ENCODE results near the gene APCDD1. TPM values are rescaled to one million over a fixed set of nuclear protein-coding genes. Genes with fewer than 3 reads are reported as not detected.
A peak's percentile ranks its signal among the peaks of the same experiment; 100 is the strongest.

APCDD1 gene
- total RNA-seq (not detected), polyA plus RNA-seq (not detected)

DNA sequence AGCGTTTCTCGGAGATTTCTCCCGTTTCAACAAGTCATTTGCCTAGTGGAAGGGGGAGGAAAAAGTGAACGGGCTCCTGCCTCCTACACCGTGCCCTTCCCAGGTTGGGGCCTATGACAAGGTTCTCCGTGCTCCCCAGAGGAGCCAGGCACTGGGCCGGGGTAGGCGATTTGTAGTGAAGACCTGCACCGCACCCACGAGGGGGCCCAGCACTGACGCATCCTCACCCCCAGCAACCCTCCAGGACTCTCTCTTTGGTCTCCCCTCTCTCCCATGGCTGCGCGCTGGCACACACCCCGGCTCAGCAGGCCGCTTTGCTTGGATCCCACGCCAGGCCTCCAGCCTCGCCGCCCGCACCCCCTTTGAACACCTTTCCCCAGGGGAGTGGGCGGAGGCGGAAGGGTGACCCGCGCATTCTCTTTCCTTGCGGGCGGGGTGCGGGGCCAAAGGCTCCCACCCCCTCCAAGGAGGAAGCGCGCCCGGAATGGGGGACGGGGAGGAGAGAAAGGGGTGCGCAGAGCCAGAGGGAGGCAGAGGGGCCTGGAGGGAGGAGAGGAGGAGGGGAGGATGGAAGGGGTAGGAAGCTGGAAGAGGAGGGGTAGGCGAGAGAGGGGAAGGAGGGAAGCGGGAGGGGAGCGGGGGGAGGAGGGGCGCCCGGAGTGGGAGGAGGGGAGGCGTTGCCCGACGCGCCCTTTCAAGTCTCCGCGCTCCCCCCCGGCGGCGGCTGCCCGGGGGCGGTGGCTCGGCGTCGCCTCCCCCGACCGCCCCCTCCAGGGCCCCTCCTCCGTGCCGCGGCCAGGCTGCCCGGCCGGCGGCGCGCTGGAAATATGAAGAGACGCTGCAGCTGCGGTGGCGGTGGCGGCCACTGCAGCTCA lies at the start of gene APCDD1:
APCDD1 (plus strand) TSS at position 830 of the 875 bp plus-strand sequence. CDS start 347 bp downstream, outside the sequence.
- POLR2A ChIA-PET: no interaction called here
- peaks cover 43 to 68% of the 10 kb centered on the region in 2 donors for H3K27me3 Mint-ChIP-seq
- Histone ChIP-seq H3K9me3 (ENCODE audit: low read length) (no peaks in the 10 kb centered on the region), H3K36me3 (ENCODE audit: insufficient read depth, low read length) (no peaks in the 10 kb centered on the region), H3K27me3 (ENCODE audit: insufficient read depth, low read length, poor library complexity, severe bottlenecking) (peaks cover 10% of the 10 kb centered on the region), H3K4me3 (ENCODE audit: low read length) (no peak within 1 kb of the TSS), H3K4me1 (ENCODE audit: insufficient read depth, low read length) (no peaks in the 10 kb centered on the region), H3K27ac (ENCODE audit: low read depth, low read length) (no peak within 1 kb of the TSS)
- H3K27ac Mint-ChIP-seq: peak within 1 kb of the TSS in 2 of 8 donors; percentile 36 to 84
- CTCF ChIA-PET: no interaction called here
- H3K36me3 Mint-ChIP-seq: no peaks in the 10 kb centered on the region
- no peak for DNase-seq
- peaks cover 1 to 5% (median 4%) of the 10 kb centered on the region in 3 donors for H3K4me1 Mint-ChIP-seq
- H3K9me3 Mint-ChIP-seq: peaks cover 0 to 4% (median 2%) of the 10 kb centered on the region in 5 donors
- peak within 1 kb of the TSS in 3 of 7 donors; percentile 22 to 45 (median 44) for H3K4me3 Mint-ChIP-seq

- Mint-ChIP-seq H3K27me3 (peaks cover 0 to 2% of the 10 kb centered on the region in 2 donors), H3K4me3 (no peak overlapping the region), H3K27ac (no peak overlapping the region), H3K36me3 (no peaks in the 10 kb centered on the region), H3K4me1 (no peaks in the 10 kb centered on the region), H3K9me3 (no peaks in the 10 kb centered on the region)
- Histone ChIP-seq H3K4me1 (ENCODE audit: insufficient read depth, low read length) (no peaks in the 10 kb centered on the region), H3K36me3 (ENCODE audit: insufficient read depth, low read length) (no peaks in the 10 kb centered on the region), H3K4me3 (ENCODE audit: low read length) (no peak overlapping the region), H3K27ac (ENCODE audit: low read depth, low read length) (no peak overlapping the region), H3K27me3 (ENCODE audit: insufficient read depth, low read length, poor library complexity, severe bottlenecking) (no peaks in the 10 kb centered on the region), H3K9me3 (ENCODE audit: low read length) (no peaks in the 10 kb centered on the region)
- ChIA-PET CTCF (no interaction called here), POLR2A (no interaction called here)
- no peak for DNase-seq
These were observed 49.4 kb upstream of the APCDD1 start for GRCh38 chr18:10405014-10405493.

GRCh38 chr18:10405816-10406663 lies 48.4 kb upstream of the APCDD1 start:
- Mint-ChIP-seq H3K4me3 (no peak overlapping the region), H3K4me1 (no peaks in the 10 kb centered on the region), H3K9me3 (no peaks in the 10 kb centered on the region), H3K27me3 (peaks cover 0 to 2% of the 10 kb centered on the region in 2 donors), H3K27ac (no peak overlapping the region), H3K36me3 (no peaks in the 10 kb centered on the region)
- Histone ChIP-seq H3K36me3 (ENCODE audit: insufficient read depth, low read length) (no peaks in the 10 kb centered on the region), H3K27ac (ENCODE audit: low read depth, low read length) (no peak overlapping the region), H3K27me3 (ENCODE audit: insufficient read depth, low read length, poor library complexity, severe bottlenecking) (no peaks in the 10 kb centered on the region), H3K4me1 (ENCODE audit: insufficient read depth, low read length) (no peaks in the 10 kb centered on the region), H3K9me3 (ENCODE audit: low read length) (no peaks in the 10 kb centered on the region), H3K4me3 (ENCODE audit: low read length) (no peak overlapping the region)
- CTCF ChIA-PET: no interaction called here
- POLR2A ChIA-PET: no interaction called here
- DNase-seq: no peak

DNA sequence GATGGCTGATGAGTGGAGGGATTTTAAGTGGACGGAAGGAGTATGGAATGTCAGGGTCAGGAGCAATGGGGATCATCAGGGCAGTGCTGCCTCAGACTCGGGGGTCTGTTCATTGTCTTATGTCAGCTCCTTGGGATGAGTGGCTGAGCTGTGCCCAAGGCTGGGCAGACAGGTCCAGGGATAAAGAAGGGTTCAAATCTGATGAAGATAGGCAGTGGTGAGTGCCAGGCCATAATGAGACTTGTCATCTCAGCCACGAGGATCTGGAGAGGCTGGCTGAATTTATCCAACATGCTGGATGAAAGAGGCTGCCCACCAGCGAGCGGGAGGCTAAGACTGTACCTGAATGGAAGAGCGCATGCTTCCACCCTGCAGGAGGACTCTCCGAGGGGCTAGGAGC lies 46.3 kb upstream of the APCDD1 start:
- ChIA-PET POLR2A (no interaction called here), CTCF (no interaction called here)
- no peak for DNase-seq
- no peaks in the 10 kb centered on the region for H3K27me3 ChIP-seq (ENCODE audit: insufficient read depth, low read length, poor library complexity, severe bottlenecking)
- H3K4me1 ChIP-seq (ENCODE audit: insufficient read depth, low read length): no peaks in the 10 kb centered on the region
- H3K36me3 Mint-ChIP-seq: no peaks in the 10 kb centered on the region
- no peak overlapping the region for H3K4me3 ChIP-seq (ENCODE audit: low read length)
- H3K4me1 Mint-ChIP-seq: no peaks in the 10 kb centered on the region
- peaks cover 0 to 5% of the 10 kb centered on the region in 2 donors for H3K27me3 Mint-ChIP-seq
- no peaks in the 10 kb centered on the region for H3K36me3 ChIP-seq (ENCODE audit: insufficient read depth, low read length)
- no peaks in the 10 kb centered on the region for H3K9me3 ChIP-seq (ENCODE audit: low read length)
- H3K27ac ChIP-seq (ENCODE audit: low read depth, low read length): no peak overlapping the region
- H3K27ac Mint-ChIP-seq: no peak overlapping the region
- H3K9me3 Mint-ChIP-seq: no peaks in the 10 kb centered on the region
- no peak overlapping the region for H3K4me3 Mint-ChIP-seq

GRCh38 chr18:10409041-10409440 lies 45.4 kb upstream of the APCDD1 start:
- no peaks in the 10 kb centered on the region for H3K4me1 Mint-ChIP-seq
- no peak for DNase-seq
- Histone ChIP-seq H3K9me3 (ENCODE audit: low read length) (no peaks in the 10 kb centered on the region), H3K4me3 (ENCODE audit: low read length) (no peak overlapping the region), H3K36me3 (ENCODE audit: insufficient read depth, low read length) (no peaks in the 10 kb centered on the region), H3K27me3 (ENCODE audit: insufficient read depth, low read length, poor library complexity, severe bottlenecking) (no peaks in the 10 kb centered on the region), H3K4me1 (ENCODE audit: insufficient read depth, low read length) (no peaks in the 10 kb centered on the region), H3K27ac (ENCODE audit: low read depth, low read length) (no peak overlapping the region)
- no peak overlapping the region for H3K27ac Mint-ChIP-seq
- H3K9me3 Mint-ChIP-seq: no peaks in the 10 kb centered on the region
- H3K27me3 Mint-ChIP-seq: peaks cover 0 to 5% of the 10 kb centered on the region in 2 donors
- H3K36me3 Mint-ChIP-seq: no peaks in the 10 kb centered on the region
- ChIA-PET POLR2A (no interaction called here), CTCF (no interaction called here)
- no peak overlapping the region for H3K4me3 Mint-ChIP-seq

GRCh38 chr18:10410472-10411308 lies 43.7 kb upstream of the APCDD1 start:
- H3K9me3 Mint-ChIP-seq: peaks cover 0 to 3% (median 0%) of the 10 kb centered on the region in 5 donors
- H3K27ac ChIP-seq (ENCODE audit: low read depth, low read length): no peak overlapping the region
- CTCF ChIA-PET: no interaction called here
- no peaks in the 10 kb centered on the region for H3K36me3 ChIP-seq (ENCODE audit: insufficient read depth, low read length)
- no peak overlapping the region for H3K4me3 Mint-ChIP-seq
- DNase-seq: no peak
- peaks cover 3 to 5% of the 10 kb centered on the region in 2 donors for H3K27me3 Mint-ChIP-seq
- H3K4me3 ChIP-seq (ENCODE audit: low read length): no peak overlapping the region
- no peaks in the 10 kb centered on the region for H3K36me3 Mint-ChIP-seq
- no peaks in the 10 kb centered on the region for H3K4me1 Mint-ChIP-seq
- no peaks in the 10 kb centered on the region for H3K4me1 ChIP-seq (ENCODE audit: insufficient read depth, low read length)
- POLR2A ChIA-PET: no interaction called here
- H3K27ac Mint-ChIP-seq: no peak overlapping the region
- H3K27me3 ChIP-seq (ENCODE audit: insufficient read depth, low read length, poor library complexity, severe bottlenecking): no peaks in the 10 kb centered on the region
- no peaks in the 10 kb centered on the region for H3K9me3 ChIP-seq (ENCODE audit: low read length)

- no peak for DNase-seq
- Histone ChIP-seq H3K4me1 (ENCODE audit: insufficient read depth, low read length) (no peaks in the 10 kb centered on the region), H3K36me3 (ENCODE audit: insufficient read depth, low read length) (no peaks in the 10 kb centered on the region), H3K4me3 (ENCODE audit: low read length) (no peak overlapping the region), H3K9me3 (ENCODE audit: low read length) (no peaks in the 10 kb centered on the region), H3K27ac (ENCODE audit: low read depth, low read length) (no peak overlapping the region), H3K27me3 (ENCODE audit: insufficient read depth, low read length, poor library complexity, severe bottlenecking) (no peaks in the 10 kb centered on the region)
- POLR2A ChIA-PET: no interaction called here
- H3K4me1 Mint-ChIP-seq: no peaks in the 10 kb centered on the region
- H3K27ac Mint-ChIP-seq: no peak overlapping the region
- H3K27me3 Mint-ChIP-seq: peaks cover 3 to 5% of the 10 kb centered on the region in 2 donors
- H3K4me3 Mint-ChIP-seq: no peak overlapping the region
- peaks cover 0 to 3% (median 0%) of the 10 kb centered on the region in 5 donors for H3K9me3 Mint-ChIP-seq
- CTCF ChIA-PET: no interaction called here
- H3K36me3 Mint-ChIP-seq: peaks cover 0 to 2% (median 0%) of the 10 kb centered on the region in 3 donors
These were observed 41.5 kb upstream of the APCDD1 start for GRCh38 chr18:10412933-10413332.
